Thymus (tissue), 11 donors: ENCODE data around the gene GPR63. TPM values are rescaled to one million over a fixed set of nuclear protein-coding genes. Genes with fewer than 3 reads are reported as not detected.

Experiments
- DNase-seq, 9 donors: peaks; one replicate each; pipeline ENCODE4 v3.0.0-alpha.2; 2013; ENCODE audit warnings: low spot score in 9 of 9, low read depth in 6 of 9, missing footprints in 1 of 9
- H3K27ac ChIP-seq, 2 donors: one replicate each; pipeline ENCODE4 v1.5.1; 2013; ENCODE audit warnings: control low read depth in 1 of 2, low read depth in 1 of 2, low read length in 1 of 2, mild to moderate bottlenecking in 1 of 2, moderate library complexity in 1 of 2
- H3K27me3 ChIP-seq, 2 donors: one replicate each; pipeline ENCODE4 v1.5.1; 2013; ENCODE audit warnings: low read length in 1 of 2; ENCODE audit not compliant: control insufficient read depth in 2 of 2, insufficient read depth in 1 of 2
- H3K36me3 ChIP-seq, 2 donors: one replicate each; pipeline ENCODE4 v1.5.1; 2013; ENCODE audit warnings: low read length in 1 of 2, mild to moderate bottlenecking in 1 of 2, moderate library complexity in 1 of 2; ENCODE audit not compliant: control insufficient read depth in 2 of 2, insufficient read depth in 2 of 2
- H3K4me1 ChIP-seq, 2 donors: one replicate each; pipeline ENCODE4 v1.5.1; 2013; ENCODE audit warnings: low read length in 2 of 2; ENCODE audit not compliant: control insufficient read depth in 2 of 2, insufficient read depth in 2 of 2
- H3K4me3 ChIP-seq, 2 donors: one replicate each; pipeline ENCODE4 v1.5.1; 2013; ENCODE audit warnings: low read length in 2 of 2, control low read depth in 1 of 2, mild to moderate bottlenecking in 1 of 2
- H3K9me3 ChIP-seq, 2 donors: one replicate each; pipeline ENCODE4 v1.5.1; 2013; ENCODE audit warnings: low read length in 1 of 2, mild to moderate bottlenecking in 1 of 2; ENCODE audit not compliant: control insufficient read depth in 2 of 2, insufficient read depth in 1 of 2
- WGBS: extraction: QIAGEN DNeasy Blood & Tissue Kit; methylation state at CpG from one replicate; pipeline ENCODE4 v1.1.7; 2013; 5-methylcytosine and 5-hydroxymethylcytosine counted together
- polyA plus RNA-seq: library from polyadenylated mRNA; stranded (reverse); fragments of 200-250 nt; gene quantifications from one replicate; pipeline ENCODE4 v1.2.3, GENCODE V29; 2013
- total RNA-seq: library from RNA; stranded (reverse); fragments of 120-200 nt; gene quantifications from one replicate; pipeline ENCODE4 v1.2.4, GENCODE V29; 2013
- donor health status: healthy.

Gene GPR63
- total and polyA plus RNA-seq, 2 donors = 0.46 to 0.71 TPM

DNA sequence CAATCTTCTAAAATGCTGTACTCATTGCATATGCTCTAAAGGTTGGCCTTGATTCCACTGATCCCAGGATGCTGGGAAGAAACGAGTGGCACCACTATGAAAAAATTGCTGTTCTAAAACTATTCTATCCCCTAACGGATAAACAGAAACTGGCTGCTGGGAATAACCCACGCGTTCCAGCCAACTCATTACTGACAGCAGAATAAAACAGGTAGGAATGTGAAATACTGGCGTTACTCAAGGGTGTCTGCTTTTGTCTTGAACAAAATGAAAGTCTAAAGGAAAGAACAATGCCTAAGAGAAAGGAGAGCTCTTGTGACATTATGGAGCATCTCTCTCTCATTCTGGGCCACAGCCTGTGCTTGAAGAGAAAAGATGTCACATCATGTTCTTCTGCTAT is 26.1 kb downstream of the GPR63 start:
- H3K27me3 ChIP-seq = no peaks in the 10 kb centered on the region
- no peaks in the 10 kb centered on the region for H3K4me1 ChIP-seq
- H3K4me3 ChIP-seq = no peak overlapping the region
- H3K9me3 ChIP-seq = no peaks in the 10 kb centered on the region
- H3K27ac ChIP-seq = no peak overlapping the region
- DNase-seq = no peak
- no peaks in the 10 kb centered on the region for H3K36me3 ChIP-seq
- WGBS = 97% methylated on average over 5 of the region's 5 CpGs

DNA sequence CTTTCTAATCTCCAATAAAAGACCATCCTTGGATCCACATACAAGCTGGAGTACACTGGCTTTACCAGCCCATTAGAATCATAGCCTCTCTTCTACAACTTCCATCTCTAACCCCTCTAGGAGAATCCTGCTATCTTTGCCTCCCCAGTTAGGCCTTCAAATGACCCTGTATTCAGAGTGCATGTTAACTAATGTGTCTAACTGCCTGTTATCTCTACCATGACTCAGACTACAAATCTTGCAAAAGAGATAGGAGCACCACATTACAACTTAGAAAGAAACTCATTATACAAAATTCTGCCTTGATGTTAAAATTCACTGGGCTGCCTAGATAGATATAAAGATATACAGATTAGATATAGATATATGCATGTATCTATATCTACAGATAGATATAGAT is 28.2 kb downstream of the GPR63 start:
- H3K4me1 ChIP-seq = no peaks in the 10 kb centered on the region
- H3K4me3 ChIP-seq = no peak overlapping the region
- H3K9me3 ChIP-seq = no peaks in the 10 kb centered on the region
- no peaks in the 10 kb centered on the region for H3K36me3 ChIP-seq
- no peak overlapping the region for H3K27ac ChIP-seq
- no peaks in the 10 kb centered on the region for H3K27me3 ChIP-seq
- no peak for DNase-seq

DNA sequence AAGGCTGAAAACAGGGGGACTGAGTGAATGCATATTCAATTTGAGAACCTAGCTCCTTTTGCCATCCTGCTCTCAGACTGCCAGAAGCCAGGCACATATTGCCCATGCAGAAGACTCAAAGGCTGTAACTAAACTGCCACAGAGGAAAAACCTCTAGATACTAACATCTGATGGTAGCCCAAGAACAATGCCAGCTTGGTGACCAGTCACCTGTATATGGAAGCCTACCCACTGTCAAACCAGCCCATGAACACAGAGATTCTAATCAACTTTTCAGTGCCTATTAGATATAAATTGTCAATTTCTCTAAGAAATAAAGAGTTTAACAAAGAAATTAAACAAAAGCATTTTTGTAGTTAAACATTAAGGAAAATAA is 34.2 kb downstream of the GPR63 start:
- H3K4me1 ChIP-seq = no peaks in the 10 kb centered on the region
- H3K27ac ChIP-seq = no peak overlapping the region
- H3K27me3 ChIP-seq = no peaks in the 10 kb centered on the region
- DNase-seq = no peak
- H3K9me3 ChIP-seq = no peaks in the 10 kb centered on the region
- no peaks in the 10 kb centered on the region for H3K36me3 ChIP-seq
- no peak overlapping the region for H3K4me3 ChIP-seq

DNA sequence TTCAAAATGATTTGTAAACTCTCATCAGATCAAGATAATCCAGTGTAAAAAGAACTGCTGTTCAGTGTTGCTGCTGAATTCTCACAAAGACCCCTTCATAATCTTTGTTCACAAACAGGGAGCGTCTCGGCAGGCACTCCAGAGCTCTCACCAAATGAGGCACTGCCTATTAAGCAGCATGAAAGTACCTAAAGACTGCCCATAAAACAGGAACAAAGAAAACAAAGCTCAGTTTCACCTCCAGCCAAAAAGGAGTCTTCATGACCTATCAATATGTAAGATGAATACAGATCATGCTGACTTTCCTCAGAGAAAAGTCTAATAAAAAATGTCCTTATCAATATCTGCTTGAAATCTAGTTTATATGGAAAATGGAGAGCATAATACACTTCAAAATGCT is 41.8 kb downstream of the GPR63 start:
- H3K4me3 ChIP-seq = no peak overlapping the region
- H3K27ac ChIP-seq = no peak overlapping the region
- no peaks in the 10 kb centered on the region for H3K4me1 ChIP-seq
- DNase-seq = no peak
- no peaks in the 10 kb centered on the region for H3K36me3 ChIP-seq
- 95% methylated on average over 2 of the region's 2 CpGs for WGBS
- H3K27me3 ChIP-seq = no peaks in the 10 kb centered on the region
- H3K9me3 ChIP-seq = no peaks in the 10 kb centered on the region

DNA sequence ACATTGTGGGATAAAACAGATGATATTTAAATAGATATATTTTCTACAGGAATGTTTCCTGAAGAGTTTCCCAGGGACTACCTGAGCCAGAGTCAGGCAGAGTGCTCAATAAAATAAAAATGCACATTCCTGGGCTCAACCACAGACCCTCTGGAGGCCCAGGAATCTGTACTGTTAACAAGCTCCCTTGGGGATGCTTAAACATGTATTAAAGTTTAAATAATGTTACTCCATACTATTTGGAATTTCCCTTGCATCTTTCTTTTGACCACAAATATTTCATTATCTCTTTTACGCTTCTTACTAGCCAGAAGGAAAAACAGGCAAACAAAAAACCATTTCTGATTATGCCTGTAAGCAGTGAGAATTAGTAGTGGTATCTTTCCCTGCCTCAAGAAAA is 42.3 kb downstream of the GPR63 start:
- H3K9me3 ChIP-seq = no peaks in the 10 kb centered on the region
- H3K27me3 ChIP-seq = no peaks in the 10 kb centered on the region
- no peaks in the 10 kb centered on the region for H3K4me1 ChIP-seq
- no peak overlapping the region for H3K27ac ChIP-seq
- no peaks in the 10 kb centered on the region for H3K36me3 ChIP-seq
- no peak overlapping the region for H3K4me3 ChIP-seq
- 97% methylated on average over 1 of the region's 1 CpG for WGBS
- no peak for DNase-seq

DNA sequence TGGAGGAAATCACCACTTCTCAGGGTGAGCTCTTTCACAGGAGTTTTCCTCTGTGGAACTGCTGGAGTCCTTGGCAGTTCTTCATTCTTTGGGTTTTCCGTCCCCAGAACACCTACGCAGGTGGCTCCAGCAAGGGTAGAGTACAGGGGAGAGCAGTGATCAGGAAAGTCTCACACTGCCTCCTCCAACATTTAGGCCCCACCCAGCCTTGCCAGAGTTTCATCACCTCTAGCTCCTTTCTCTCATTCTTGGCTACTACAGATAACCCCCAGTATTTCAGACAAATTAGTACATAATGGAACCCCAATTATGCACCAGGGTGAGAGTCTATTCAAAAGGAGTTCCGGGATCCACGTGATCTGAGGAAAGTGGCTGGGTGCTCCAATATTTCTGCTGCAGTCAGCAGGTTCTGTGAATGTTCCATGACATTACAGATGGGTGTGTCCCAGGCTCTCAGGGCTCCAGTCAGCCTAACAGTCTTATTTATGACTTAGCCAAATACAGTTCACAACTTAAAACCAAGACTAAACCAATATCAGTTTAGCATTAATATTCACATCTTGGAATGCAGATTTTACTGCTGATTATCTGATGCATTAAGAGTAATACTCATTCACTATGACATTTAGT is 44.6 kb downstream of the GPR63 start:
- no peaks in the 10 kb centered on the region for H3K36me3 ChIP-seq
- no peak for DNase-seq
- H3K9me3 ChIP-seq = no peaks in the 10 kb centered on the region
- no peaks in the 10 kb centered on the region for H3K27me3 ChIP-seq
- H3K27ac ChIP-seq = no peak overlapping the region
- 97% methylated on average over 4 of the region's 4 CpGs for WGBS
- H3K4me1 ChIP-seq = no peaks in the 10 kb centered on the region
- H3K4me3 ChIP-seq = no peak overlapping the region

DNA sequence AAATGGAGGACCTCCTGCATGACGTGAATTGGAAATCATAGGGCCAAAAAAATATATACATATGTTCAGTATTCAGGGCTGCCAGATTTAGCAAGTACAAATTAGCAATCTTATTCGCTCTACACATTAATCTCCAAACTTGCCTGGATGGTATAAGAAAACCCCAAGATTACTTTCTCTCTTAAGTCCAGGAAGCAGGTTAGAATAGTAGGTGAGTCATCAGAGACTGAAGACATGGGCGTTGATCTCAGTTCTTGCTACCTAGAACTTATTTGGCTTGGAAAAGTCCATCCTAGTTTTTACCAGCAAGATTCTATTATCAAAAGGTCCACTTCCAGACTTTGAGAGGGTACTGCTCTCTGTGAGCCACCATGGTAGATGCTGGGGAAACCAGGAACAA is 47.4 kb downstream of the GPR63 start:
- no peaks in the 10 kb centered on the region for H3K9me3 ChIP-seq
- H3K4me1 ChIP-seq = no peaks in the 10 kb centered on the region
- no peak overlapping the region for H3K4me3 ChIP-seq
- H3K36me3 ChIP-seq = no peaks in the 10 kb centered on the region
- WGBS = 95% methylated on average over 3 of the region's 3 CpGs
- DNase-seq = no peak
- H3K27me3 ChIP-seq = no peaks in the 10 kb centered on the region
- H3K27ac ChIP-seq = no peak overlapping the region

DNA sequence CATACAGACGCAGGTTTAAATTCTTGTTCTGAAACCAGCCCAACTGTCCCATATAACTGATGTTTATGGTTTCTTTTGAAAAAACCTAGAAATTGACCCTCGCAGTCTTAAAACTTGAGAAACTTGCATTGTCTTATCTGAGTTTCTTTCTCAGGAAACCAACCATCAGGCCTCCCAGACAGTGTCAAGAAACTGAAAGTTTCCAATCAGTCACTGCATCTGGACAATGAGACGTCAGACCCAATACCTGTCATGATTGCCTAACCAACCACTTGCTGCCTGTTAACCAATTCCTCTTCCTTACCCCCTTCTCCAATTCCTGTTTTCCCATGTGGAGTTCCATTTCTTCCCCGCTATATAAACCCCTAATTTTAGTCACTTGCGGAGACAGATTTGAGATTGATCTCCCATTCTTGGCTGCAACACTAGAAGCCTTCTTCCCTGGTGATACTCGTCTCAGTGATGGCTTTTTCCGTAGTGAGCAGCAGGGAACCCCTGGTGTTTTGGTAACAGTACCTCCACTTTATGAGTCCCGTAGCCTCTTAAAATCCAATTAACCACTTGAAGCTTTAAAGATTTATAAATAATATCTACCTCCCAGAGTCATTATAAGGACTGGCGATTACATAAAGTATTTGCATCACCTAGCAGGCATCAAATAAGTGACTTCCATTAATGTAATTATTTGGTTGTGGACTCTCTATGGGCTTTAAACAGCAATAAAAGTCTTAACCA is 49.3 kb downstream of the GPR63 start:
- no peaks in the 10 kb centered on the region for H3K4me1 ChIP-seq
- 84% methylated on average over 9 of the region's 9 CpGs for WGBS
- no peaks in the 10 kb centered on the region for H3K36me3 ChIP-seq

DNA sequence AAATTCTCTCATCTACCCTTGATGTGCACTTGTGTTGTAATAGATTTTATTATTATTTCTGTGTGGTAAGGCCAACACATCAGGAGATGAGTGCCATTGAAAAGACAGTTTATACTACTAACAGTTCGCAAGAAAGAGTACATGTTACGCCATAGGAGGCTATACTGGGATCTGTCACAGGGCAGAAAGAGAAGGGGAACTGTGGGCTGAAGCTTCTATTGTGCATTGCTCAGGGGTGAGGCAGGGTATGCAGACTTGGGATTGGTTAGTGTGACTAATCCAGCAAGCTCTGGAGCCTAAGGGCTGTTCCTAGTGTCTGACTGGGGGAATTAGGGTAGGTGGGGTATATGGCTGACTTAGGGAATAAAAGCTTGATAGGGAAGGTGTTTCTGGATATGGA is 50.9 kb downstream of the GPR63 start:
- 95% methylated on average over 2 of the region's 2 CpGs for WGBS
- Histone ChIP-seq H3K36me3 (no peaks in the 10 kb centered on the region), H3K9me3 (no peaks in the 10 kb centered on the region), H3K27ac (no peak overlapping the region), H3K27me3 (no peaks in the 10 kb centered on the region), H3K4me1 (no peaks in the 10 kb centered on the region), H3K4me3 (no peak overlapping the region)
- DNase-seq = no peak

More for the DNA sequence above, 49.3 kb downstream of the GPR63 start:
- H3K27me3 ChIP-seq = no peaks in the 10 kb centered on the region
- H3K9me3 ChIP-seq = no peaks in the 10 kb centered on the region
- no peak overlapping the region for H3K4me3 ChIP-seq
- H3K27ac ChIP-seq = no peak overlapping the region
- no peak for DNase-seq
